ENCODE data around the gene PELI3.
"Not testable (repeated sequence)": the region's sequence is repeated elsewhere in the genome, so short reads cannot be mapped to it uniquely, and the experiment has no call there.

The PELI3 gene

GRCh38 chr11:66454247-66454646, 12.5 kb upstream of the PELI3 start:
- DNase-seq (ENCODE audit: low spot score), result no peak
- TF ChIP-seq CTCF (IDR thresholded peaks at IDR 0.05; ENCODE audit: extremely low read depth, missing control alignments), result no peak

- no peak for DNase-seq (ENCODE audit: low spot score)
- no peak for TF ChIP-seq CTCF (IDR thresholded peaks at IDR 0.05; ENCODE audit: extremely low read depth, missing control alignments)
Measured at GRCh38 chr11:66454828-66455227, 11.9 kb upstream of the PELI3 start.

- no peak for TF ChIP-seq CTCF (IDR thresholded peaks at IDR 0.05; ENCODE audit: extremely low read depth, missing control alignments)
- no peak for DNase-seq (ENCODE audit: low spot score)
Measured at GRCh38 chr11:66457826-66458225, 8.9 kb upstream of the PELI3 start.

- no peak for DNase-seq (ENCODE audit: low spot score)
- no peak for TF ChIP-seq CTCF (IDR thresholded peaks at IDR 0.05; ENCODE audit: extremely low read depth, missing control alignments)
Measured at GRCh38 chr11:66459138-66459778, 7.4 kb upstream of the PELI3 start.

- TF ChIP-seq CTCF (IDR thresholded peaks at IDR 0.05; ENCODE audit: extremely low read depth, missing control alignments), result no peak
- DNase-seq (ENCODE audit: low spot score), result no peak
Measured at GRCh38 chr11:66462010-66462409, 4.7 kb upstream of the PELI3 start.

- TF ChIP-seq CTCF (IDR thresholded peaks at IDR 0.05; ENCODE audit: extremely low read depth, missing control alignments), result no peak
- DNase-seq (ENCODE audit: low spot score), result no peak
Measured at GRCh38 chr11:66462911-66463310, 3.8 kb upstream of the PELI3 start.

- DNase-seq (ENCODE audit: low spot score), result not testable (repeated sequence)
Measured at GRCh38 chr11:66464116-66464515, 2.6 kb upstream of the PELI3 start.

GRCh38 chr11:66464916-66465315, 1.8 kb upstream of the PELI3 start:
- TF ChIP-seq CTCF (IDR thresholded peaks at IDR 0.05; ENCODE audit: extremely low read depth, missing control alignments), result no peak
- no peak for DNase-seq (ENCODE audit: low spot score)

Data from GM20000 (cell line).